Muscle layer of duodenum (tissue), 2 donors: Measurements from ENCODE around the gene TMEM163.

Source experiments
- H3K27ac ChIP-seq: one replicate; pipeline ENCODE4 v1.7.0; 2013; ENCODE audit warnings: mild to moderate bottlenecking, low read length
- H3K27me3 ChIP-seq: one replicate; pipeline ENCODE4 v1.7.0; 2013; ENCODE audit warnings: low read depth, mild to moderate bottlenecking, control low read depth, low read length
- H3K36me3 ChIP-seq, 2 donors: one replicate each; pipeline ENCODE4 v1.7.0; 2013; ENCODE audit warnings: low read length in 2 of 2, control low read depth in 1 of 2, mild to moderate bottlenecking in 1 of 2; ENCODE audit not compliant: insufficient read depth in 2 of 2, control insufficient read depth in 1 of 2
- H3K4me1 ChIP-seq, 2 donors: one replicate each; pipeline ENCODE4 v1.7.0; 2013; ENCODE audit warnings: low read length in 2 of 2, mild to moderate bottlenecking in 2 of 2, control low read depth in 1 of 2, moderate library complexity in 1 of 2; ENCODE audit not compliant: insufficient read depth in 2 of 2, control insufficient read depth in 1 of 2
- H3K4me3 ChIP-seq, 2 donors: one replicate each; pipeline ENCODE4 v1.7.0; 2013; ENCODE audit warnings: low read length in 2 of 2, low read depth in 1 of 2, mild to moderate bottlenecking in 1 of 2
- H3K9me3 ChIP-seq, 2 donors: one replicate each; pipeline ENCODE4 v1.7.0; 2013; ENCODE audit warnings: low read length in 2 of 2, control low read depth in 1 of 2, mild to moderate bottlenecking in 1 of 2; ENCODE audit not compliant: control insufficient read depth in 1 of 2
- donor health status: healthy.

Gene TMEM163

GRCh38 chr2:134711692-134712091, 7.1 kb downstream of the TMEM163 start:
- no peaks in the 10 kb centered on the region for H3K36me3 ChIP-seq
- no peaks in the 10 kb centered on the region for H3K4me1 ChIP-seq
- no peak overlapping the region for H3K27ac ChIP-seq
- peaks cover 14% of the 10 kb centered on the region for H3K27me3 ChIP-seq
- H3K4me3 ChIP-seq = no peak overlapping the region
- H3K9me3 ChIP-seq = no peaks in the 10 kb centered on the region

GRCh38 chr2:134707330-134707676, 11.5 kb downstream of the TMEM163 start:
- Histone ChIP-seq H3K4me3 (no peak overlapping the region), H3K36me3 (no peaks in the 10 kb centered on the region), H3K9me3 (no peaks in the 10 kb centered on the region), H3K27me3 (no peaks in the 10 kb centered on the region), H3K27ac (no peak overlapping the region), H3K4me1 (no peaks in the 10 kb centered on the region)

- Histone ChIP-seq H3K4me1 (no peaks in the 10 kb centered on the region), H3K27ac (no peak overlapping the region), H3K36me3 (no peaks in the 10 kb centered on the region), H3K27me3 (no peaks in the 10 kb centered on the region), H3K4me3 (no peak overlapping the region), H3K9me3 (no peaks in the 10 kb centered on the region)
Measured at GRCh38 chr2:134706587-134707329, 12.0 kb downstream of the TMEM163 start.

- H3K27ac ChIP-seq = no peak overlapping the region
- no peaks in the 10 kb centered on the region for H3K27me3 ChIP-seq
- H3K9me3 ChIP-seq = no peaks in the 10 kb centered on the region
- H3K4me3 ChIP-seq = no peak overlapping the region
- no peaks in the 10 kb centered on the region for H3K4me1 ChIP-seq
- no peaks in the 10 kb centered on the region for H3K36me3 ChIP-seq
Measured at GRCh38 chr2:134705861-134706586, 12.8 kb downstream of the TMEM163 start.

GRCh38 chr2:134704173-134704572, 14.6 kb downstream of the TMEM163 start:
- Histone ChIP-seq H3K4me3 (no peak overlapping the region), H3K27ac (no peak overlapping the region), H3K27me3 (no peaks in the 10 kb centered on the region), H3K36me3 (no peaks in the 10 kb centered on the region), H3K4me1 (no peaks in the 10 kb centered on the region), H3K9me3 (no peaks in the 10 kb centered on the region)

GRCh38 chr2:134703426-134703825, 15.4 kb downstream of the TMEM163 start:
- Histone ChIP-seq H3K36me3 (no peaks in the 10 kb centered on the region), H3K4me3 (no peak overlapping the region), H3K9me3 (no peaks in the 10 kb centered on the region), H3K4me1 (no peaks in the 10 kb centered on the region), H3K27ac (no peak overlapping the region), H3K27me3 (no peaks in the 10 kb centered on the region)

GRCh38 chr2:134700730-134701129, 18.1 kb downstream of the TMEM163 start:
- H3K27me3 ChIP-seq = no peaks in the 10 kb centered on the region
- no peak overlapping the region for H3K27ac ChIP-seq
- H3K36me3 ChIP-seq = no peaks in the 10 kb centered on the region
- no peaks in the 10 kb centered on the region for H3K9me3 ChIP-seq
- no peak overlapping the region for H3K4me3 ChIP-seq
- no peaks in the 10 kb centered on the region for H3K4me1 ChIP-seq

- no peaks in the 10 kb centered on the region for H3K36me3 ChIP-seq
- no peaks in the 10 kb centered on the region for H3K27me3 ChIP-seq
- no peaks in the 10 kb centered on the region for H3K9me3 ChIP-seq
- no peak overlapping the region for H3K27ac ChIP-seq
- H3K4me1 ChIP-seq = no peaks in the 10 kb centered on the region
- H3K4me3 ChIP-seq = no peak overlapping the region
Measured at GRCh38 chr2:134694411-134694810, 24.4 kb downstream of the TMEM163 start.

GRCh38 chr2:134693359-134694330, 25.2 kb downstream of the TMEM163 start:
- Histone ChIP-seq H3K27me3 (no peaks in the 10 kb centered on the region), H3K9me3 (no peaks in the 10 kb centered on the region), H3K27ac (no peak overlapping the region), H3K4me1 (no peaks in the 10 kb centered on the region), H3K4me3 (no peak overlapping the region), H3K36me3 (no peaks in the 10 kb centered on the region)

GRCh38 chr2:134692499-134692898, 26.3 kb downstream of the TMEM163 start:
- no peaks in the 10 kb centered on the region for H3K9me3 ChIP-seq
- H3K27me3 ChIP-seq = no peaks in the 10 kb centered on the region
- H3K36me3 ChIP-seq = no peaks in the 10 kb centered on the region
- no peak overlapping the region for H3K4me3 ChIP-seq
- no peaks in the 10 kb centered on the region for H3K4me1 ChIP-seq
- no peak overlapping the region for H3K27ac ChIP-seq

- H3K36me3 ChIP-seq = no peaks in the 10 kb centered on the region
- H3K27ac ChIP-seq = no peak overlapping the region
- H3K9me3 ChIP-seq = no peaks in the 10 kb centered on the region
- H3K4me3 ChIP-seq = no peak overlapping the region
- no peaks in the 10 kb centered on the region for H3K27me3 ChIP-seq
- no peaks in the 10 kb centered on the region for H3K4me1 ChIP-seq
Measured at GRCh38 chr2:134690629-134691215, 28.1 kb downstream of the TMEM163 start.
